GM21515 (cell line): ENCODE measurements around the gene OSBPL5.

Experiments used
- ATAC-seq: cut with Tn5 transposase; IDR thresholded peaks from one replicate; pipeline ENCODE4 v1.9.1; 2021; ENCODE audit not compliant: unreplicated experiment

Gene OSBPL5

DNA sequence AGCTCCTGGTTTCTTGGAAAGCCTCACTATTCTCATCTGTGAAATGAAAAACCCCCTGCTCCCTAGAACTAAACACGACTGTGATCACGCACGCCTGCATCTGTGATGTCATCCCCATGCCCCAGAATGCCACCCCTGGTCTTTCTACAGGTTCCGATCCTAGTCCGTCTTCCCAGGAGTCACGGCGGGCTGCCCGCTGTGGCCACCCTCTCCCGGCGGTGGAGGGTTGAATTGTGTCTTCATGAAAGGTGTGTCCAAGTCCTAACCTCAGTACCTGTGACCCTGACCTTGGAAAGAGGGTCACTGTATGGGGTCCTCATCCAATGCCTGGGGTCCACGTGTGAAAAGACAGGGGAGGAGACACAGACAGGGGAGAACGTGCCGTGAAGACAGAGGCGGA is 14.4 kb downstream of the OSBPL5 start:
- ATAC-seq, result no peak

DNA sequence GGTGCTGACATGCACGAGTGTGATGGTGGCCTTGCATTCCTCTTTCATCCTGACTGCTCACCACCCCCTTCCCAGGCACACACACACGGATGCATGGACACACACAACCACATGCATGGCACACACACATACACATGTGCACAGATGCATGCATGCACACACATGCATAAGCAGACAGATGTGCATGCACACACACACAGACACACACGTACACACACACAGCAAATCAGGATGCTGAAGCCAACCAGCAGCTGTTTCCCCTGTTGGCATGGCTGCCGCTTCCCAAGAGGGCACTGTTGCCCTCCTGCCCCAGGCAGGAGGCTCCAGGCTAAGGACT is 15.3 kb downstream of the OSBPL5 start:
- no peak for ATAC-seq

DNA sequence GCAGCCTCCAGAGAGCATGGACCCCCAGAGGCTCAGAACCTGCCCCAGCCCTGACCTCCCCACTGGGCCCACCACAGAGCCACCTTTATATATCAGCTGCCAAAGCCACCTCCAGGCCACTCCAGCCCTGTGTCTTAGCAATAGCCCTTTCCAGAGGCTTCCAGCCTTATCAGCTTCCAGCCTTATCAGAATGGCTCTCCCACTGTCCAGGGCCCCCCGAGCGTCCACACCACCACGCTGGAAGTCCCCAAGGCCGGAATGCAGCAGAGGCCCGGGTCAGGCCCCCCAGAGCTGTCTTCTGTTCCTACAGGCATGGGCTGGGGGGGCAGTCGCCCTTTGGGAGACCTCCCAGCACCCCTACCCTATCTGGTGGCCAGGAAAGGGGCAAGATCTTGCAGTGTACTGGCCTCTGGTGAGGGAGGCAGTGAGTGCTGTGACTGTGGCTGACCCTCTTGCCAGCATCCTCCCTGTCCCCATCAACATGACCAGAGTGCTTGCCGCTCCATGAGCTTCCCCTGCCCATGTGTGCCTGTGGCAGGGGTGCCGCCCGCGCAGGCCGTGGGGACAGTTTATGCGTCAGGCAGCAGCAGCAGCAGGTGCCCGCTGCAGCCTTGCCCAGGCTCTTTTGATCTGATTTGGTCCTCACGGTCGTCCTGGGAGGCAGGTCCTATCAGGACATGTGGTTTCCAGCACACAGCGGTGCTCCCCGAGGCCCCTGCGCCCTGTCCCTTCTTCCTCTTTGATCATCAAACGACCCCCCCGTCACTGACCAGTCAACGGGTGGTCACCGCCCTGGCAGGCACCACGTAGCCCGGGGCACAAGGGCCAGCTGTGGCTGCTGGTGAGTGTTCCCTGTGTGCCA is 15.9 kb downstream of the OSBPL5 start:
- ATAC-seq, result no peak

DNA sequence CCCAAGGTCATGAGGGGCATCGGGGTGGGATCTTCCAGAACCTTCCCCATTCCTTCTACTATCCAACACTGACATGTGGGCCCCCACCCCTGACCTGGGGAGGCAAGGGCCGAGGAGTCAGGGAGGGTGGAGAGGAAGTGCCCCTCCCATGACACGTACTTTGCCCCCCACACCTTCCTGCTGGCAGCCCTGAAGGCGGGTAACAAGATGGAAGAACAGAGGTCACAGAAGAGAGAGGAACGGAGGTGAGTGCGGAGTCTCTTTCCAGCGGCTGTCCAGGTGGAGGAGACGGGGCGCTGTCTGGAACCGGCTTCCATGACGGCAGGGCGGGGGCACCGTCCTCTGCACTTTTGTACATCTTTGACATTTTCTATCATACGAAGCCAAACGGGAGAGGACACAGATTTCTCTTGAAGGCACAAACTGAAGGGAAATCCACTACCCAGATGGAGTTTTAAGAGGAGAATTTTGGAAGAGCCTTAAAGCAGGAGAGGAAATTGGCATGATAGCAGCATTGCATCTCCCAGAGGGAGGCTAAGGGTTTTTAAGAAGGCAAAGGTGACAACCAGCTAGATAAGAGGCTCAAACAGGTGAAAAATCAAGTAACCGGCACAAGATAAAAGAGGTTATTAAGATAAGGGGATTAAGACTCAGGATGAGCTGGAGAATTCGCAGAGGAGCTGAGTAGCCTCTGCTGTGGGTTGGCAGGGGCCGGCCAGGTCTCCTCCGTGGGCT is 16.7 kb downstream of the OSBPL5 start:
- ATAC-seq, result no peak

DNA sequence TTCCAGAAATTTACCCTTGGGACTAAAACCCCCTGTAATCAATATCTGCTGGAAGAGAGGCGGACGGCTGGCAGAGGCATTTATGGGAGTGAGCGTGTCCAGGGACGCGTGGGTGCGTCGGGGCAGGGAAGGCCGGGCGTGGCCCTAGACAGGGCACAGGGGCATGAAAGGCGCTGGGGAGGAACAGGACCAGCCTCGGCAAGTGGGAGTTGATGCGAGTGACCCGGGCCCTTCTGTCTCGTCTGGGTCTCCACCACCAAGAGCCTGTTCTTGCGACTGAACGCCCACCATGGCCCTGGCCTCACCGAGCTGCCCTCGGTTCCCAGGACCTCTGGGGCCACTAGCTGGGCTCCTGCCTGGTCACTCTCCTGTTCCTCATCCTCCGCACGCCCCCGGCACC is 17.5 kb downstream of the OSBPL5 start:
- no peak for ATAC-seq

DNA sequence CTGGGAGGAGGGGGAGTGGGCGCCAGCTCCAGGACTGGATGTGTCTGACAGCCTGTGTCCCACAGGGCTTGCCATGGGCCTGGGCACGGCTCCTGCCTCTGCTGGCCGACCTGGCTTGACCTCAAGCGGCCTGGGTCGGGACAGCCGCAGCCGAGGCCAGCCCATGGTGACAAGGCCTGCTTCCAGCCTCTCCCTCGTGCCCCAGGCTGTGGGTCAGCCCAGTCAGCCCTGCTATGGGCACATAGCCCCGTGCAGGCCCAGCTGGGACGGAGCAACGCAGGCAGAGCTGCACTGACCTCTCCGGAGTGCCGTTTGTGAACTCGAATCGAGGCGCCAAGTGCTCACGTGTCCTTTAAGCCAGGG is 17.9 kb downstream of the OSBPL5 start:
- no peak for ATAC-seq

DNA sequence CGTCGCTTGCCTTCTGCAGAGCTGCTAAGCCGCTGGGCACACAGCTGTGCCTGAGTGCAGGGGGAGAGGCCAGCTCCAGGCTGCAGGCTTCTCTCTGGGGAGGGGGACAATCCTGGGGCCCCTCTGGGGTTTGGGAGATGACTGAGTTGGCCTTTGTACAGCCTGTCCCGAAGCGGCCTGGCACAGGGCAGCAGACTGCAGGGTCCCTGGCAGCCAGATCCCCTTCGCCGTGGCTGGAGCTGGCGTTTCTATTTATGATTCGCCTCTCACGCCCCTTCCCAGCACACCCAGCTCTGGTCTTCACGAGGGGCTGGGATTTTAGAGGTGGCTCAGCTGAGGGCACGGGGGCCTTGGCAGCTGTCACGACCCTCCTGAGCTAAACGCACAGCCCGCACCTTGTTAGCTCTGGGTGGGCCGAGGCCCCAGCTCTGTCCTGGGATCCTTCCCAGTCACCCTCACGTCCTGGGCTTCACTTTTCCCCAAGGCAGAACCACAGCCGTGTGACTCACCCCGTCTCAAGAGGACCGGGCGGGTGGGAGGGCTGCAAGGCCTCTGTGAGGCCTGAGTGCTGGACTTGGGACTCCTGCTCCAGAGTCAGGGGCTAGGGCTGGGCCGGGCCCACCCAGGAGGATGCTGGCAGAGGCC is 18.4 kb downstream of the OSBPL5 start:
- no peak for ATAC-seq

DNA sequence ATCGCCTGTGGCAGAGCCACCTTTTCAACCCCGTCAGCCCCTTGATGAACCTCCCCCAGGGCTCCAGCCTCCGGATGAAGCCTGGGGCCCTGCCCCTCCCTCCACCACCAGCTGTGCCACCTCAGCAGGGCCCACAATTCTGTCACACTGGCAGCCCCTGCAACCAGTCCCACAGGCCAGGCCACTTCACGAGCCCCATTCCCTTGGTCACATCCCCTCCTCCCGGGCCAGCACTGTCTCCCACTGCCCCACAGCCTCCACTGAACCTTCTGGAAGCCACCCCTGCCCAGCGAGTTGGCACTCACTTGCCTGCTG is 19.9 kb downstream of the OSBPL5 start:
- no peak for ATAC-seq

DNA sequence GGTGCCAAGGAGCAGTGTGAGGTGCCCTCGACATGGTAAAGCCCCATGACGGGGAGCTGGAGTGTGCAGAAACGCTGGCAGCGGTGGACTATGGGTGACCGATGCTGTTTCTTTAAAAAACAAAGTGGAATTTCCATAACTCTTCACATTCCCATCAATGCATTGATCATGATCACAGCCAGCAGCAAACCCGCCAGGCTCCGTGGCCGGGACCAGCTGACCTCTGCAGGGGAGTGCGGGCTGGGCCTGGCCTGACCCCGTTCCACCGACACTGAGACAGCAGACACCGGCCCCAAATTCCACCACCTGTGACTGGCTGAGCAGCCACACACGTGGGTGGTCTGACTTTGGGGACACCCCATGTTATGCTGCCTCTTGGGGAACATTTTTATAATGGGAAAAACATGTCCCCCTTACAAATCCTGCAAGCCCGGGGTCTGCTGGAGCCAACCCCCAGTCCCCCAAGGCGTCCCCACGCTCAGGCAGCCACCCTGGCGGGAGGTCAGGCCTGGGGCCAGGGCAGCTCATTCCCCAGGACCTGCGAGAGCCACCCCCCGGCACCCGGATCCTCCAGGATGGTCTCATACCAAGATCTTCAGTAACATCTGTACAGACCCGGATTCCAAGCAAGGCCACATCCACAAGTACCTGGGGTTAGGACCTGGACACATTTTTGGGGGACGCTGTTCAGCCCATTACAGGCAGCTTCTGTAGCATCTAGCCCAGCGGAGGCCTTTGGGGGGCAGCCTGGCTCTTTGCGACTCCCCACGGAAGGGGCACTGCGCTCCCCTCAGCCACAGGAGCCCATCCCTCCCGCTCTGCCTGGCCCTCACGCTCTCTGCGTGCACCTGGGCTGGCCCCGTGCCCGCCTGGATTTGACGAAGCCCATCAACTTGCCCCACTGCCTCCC is 20.6 kb downstream of the OSBPL5 start:
- ATAC-seq, result no peak

DNA sequence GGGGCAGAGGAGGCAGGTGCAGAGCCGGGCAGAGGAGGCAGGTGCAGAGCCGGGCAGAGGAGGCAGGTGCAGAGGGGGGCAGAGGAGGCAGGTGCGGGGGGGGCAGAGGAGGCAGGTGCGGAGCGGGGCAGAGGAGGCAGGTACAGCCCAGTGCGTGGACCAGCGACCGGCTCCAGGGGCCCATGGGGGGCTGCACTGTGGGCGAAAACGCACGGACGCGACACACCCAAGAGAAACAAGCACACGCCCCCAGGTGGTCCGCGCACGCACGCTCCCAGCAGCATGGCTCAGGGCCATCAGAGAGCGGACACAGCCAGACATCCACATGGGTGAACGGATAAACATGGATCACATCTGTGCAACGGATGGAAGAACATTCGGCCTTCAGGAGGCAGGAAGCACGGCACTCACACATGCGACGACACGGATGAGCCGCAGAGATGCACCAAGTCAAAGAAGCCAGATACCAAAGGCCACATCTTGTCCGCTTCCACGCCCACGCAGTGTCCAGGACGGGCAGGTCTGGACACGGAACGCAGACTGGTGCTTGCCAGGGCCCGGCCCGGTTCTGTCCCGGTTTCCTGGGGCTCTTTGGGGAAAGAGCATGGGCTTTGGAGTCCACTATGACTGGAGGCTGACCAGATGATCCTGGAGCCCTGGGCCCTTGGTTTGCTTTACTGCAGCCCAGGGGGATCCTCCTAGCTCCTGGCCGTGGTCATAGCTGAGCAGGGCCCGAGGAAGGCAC is 21.8 kb downstream of the OSBPL5 start:
- no peak for ATAC-seq

DNA sequence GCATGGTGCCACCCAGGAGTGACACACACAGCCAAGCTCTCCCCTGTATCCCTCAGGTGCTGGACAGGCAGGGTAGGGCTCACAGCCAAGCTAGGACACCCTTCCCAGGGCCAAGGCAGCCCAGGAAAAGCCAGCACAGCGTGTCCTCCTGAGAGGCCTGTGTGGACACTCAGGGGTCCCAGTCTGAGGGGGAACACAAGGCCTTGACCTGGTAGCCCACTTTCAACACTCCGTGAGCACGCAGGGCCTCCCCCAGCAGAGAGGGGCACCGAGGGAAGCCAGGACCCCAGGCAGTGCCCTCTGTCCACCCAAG is 24.9 kb downstream of the OSBPL5 start:
- no peak for ATAC-seq

DNA sequence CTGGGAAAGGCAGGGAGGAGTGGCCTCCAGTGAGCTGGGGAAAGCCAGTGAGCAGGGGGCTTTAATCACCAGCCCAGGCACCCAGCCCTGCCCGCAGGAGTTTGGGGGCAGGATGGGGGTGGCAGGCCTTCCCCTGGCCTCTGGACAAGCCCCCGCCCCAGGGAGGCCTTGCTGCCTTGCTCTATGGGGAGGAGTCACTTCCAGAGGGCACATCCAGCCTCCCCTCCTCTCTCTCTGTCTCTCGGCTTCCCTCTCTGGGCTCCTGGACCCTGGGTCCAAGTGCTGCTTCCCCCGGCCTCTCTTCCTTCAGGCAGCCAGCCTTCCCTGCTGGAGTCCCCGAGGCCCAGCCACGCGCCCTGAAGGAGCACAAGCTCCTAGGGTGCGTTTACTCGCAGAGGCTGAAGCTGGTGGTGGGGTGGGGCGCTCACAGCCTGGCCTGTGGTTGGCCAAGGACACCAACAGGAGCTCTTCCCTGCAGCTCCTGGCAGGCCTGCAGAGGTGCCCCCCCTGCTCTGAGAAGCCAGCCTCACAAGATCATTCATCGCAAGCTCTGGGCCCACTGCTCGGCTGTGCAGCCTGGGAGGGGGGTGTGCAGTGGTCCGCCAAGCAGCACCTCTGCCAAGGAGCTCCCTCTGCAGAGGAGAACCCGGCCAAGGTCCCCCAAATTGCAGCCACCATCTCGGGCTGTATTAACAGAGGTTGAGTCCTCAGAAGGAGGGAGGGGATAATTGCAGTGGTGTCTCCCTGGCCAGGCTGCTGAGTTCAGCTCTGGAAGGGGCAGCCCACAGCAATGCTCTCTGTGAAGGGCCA is 25.4 kb downstream of the OSBPL5 start:
- no peak for ATAC-seq

DNA sequence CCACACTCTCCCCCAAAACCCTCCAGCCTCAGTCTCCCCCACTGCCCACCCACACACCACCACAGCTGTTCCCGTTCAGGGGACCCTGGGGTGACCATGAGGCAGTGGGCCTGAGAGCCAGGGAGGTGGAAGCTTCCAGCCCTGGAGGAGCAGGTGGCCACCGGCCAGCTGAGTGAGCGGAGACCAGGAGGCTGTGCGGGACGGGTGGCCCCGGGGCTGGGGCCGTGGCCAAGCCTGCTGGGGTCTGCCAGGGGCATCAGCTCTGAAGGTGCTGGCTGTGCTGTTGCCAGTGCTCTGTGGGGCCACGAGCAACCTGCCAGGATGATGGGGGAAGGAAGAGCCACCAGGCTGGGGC is 26.0 kb downstream of the OSBPL5 start:
- ATAC-seq, result no peak

DNA sequence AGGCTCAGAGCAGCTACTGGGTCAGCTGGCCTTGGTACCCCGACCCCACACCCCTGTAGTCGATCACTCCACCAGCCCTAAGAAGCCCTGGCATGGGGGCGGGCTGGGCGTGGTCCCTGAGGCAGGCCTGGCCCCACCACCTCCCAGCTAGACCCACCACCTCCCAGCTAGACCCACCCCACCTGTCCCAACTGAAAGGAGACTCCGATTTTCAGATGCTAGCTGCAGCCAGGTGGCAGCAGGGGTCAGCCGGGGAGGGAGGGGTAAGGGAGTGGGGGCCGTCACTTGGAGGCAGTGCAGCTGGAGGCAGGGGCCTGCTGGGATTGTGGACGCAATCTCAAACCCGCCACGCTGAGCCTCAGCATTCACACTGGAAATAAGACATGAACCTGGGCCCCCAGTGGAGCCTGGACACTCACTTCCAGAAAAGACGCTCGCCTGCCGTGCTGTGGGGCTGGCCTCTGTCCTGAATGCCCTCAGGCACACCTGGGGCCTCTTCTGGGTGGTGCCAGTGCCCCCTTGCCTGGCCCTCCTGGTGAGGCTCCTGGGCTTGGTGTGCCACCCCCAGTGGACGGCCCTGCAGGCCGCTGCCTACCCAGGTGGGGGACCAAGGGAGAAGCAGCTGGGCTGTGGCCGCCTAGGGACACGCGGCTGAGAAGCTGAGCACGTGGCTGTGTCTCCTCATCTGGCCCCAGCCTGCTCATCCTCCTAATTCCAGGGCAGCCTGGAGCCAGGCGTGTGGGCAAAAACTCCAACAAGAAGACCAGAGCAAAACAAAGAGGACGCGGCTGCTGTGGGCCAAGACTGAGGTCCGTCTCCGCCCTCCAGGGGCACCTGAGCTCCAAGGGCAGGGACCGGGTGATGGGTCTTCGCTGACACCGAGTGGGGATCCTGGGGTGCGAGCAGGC is 26.7 kb downstream of the OSBPL5 start:
- no peak for ATAC-seq

DNA sequence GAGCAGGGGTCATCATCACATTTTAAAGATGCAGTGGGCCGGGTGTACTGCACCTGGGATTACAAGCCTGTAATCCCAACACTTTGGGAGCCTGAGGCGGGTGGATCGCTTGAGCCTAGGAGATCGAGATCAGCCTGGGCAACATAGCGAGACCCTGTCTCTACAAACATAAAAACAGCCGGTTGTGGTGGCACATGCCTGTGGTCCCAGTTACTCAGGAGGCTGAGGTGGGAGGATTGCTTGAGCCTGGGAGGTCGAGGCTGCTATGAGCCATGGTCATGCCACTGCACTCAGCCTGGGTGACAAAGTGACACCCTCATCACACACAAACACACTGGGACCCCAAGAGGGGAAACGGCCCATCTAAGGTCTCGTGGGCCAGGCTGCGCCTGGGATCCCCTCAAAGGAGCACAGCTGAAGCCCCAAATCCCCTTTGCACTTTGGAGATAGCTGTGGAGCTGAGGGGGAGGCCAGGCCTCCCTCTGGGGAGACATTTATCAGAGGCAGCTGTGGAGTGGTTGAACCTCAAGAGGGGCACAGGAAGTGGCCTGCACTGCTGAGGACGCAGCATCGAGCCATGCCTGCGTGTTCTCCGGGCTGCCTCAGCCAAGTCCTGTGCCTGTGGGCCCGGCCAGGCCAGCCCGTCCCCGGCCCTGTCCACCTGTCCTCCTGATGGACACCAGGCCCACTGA is 27.5 kb downstream of the OSBPL5 start:
- ATAC-seq, result no peak

DNA sequence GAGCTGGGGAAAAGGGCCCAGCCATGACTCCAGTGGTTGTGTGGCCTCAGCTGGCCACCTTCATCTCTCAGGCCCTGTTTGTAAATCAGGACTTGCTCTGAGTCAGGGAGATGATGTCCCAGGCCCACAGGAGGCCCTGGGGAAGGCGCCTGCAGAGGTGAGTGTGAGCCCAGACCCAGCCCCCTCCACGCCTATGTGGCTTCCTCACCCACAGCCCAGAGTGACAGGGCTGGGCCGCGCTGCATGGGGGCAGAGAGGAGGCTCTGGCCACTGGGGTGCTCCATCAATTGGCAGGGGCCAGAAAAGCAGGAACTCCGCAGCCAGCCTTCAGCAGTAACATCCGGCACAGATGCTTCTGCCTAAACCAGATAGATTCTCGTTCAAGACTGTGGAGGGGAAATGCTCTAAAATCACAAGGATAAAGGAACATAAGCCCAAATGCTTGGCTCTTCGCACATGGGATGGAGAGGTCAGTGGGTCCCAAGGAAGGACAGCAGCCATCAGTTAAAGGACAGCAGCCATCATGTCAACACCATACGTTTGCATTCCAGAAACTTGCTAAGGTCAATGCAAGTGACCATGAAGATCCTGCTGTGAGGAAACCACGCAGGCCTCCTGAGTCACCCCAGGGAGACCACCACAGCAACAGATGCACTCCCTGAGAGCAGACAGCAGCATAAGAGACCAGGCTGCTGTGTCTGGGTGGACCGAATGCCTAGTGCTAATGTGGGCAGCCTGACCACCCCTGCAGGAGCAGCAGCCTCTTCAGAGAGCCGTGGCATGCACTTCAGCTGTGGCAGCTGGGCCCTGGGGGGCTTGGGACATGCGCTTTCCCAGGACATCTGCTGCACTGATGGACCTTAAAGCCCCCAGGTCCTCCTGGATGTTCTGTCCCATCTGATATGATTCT is 28.3 kb downstream of the OSBPL5 start:
- no peak for ATAC-seq
